GM19372 (cell line): ENCODE results near the gene DSG2.
"Not testable (repeated sequence)": the region's sequence is repeated elsewhere in the genome, so short reads cannot be mapped to it uniquely, and the experiment has no call there.

ENCODE experiments used
- ATAC-seq: cut with Tn5 transposase; IDR thresholded peaks from one replicate; pipeline ENCODE4 v1.9.1; 2021; ENCODE audit warnings: mild to moderate bottlenecking, low read depth, moderate library complexity; ENCODE audit not compliant: unreplicated experiment

DSG2 gene

DNA sequence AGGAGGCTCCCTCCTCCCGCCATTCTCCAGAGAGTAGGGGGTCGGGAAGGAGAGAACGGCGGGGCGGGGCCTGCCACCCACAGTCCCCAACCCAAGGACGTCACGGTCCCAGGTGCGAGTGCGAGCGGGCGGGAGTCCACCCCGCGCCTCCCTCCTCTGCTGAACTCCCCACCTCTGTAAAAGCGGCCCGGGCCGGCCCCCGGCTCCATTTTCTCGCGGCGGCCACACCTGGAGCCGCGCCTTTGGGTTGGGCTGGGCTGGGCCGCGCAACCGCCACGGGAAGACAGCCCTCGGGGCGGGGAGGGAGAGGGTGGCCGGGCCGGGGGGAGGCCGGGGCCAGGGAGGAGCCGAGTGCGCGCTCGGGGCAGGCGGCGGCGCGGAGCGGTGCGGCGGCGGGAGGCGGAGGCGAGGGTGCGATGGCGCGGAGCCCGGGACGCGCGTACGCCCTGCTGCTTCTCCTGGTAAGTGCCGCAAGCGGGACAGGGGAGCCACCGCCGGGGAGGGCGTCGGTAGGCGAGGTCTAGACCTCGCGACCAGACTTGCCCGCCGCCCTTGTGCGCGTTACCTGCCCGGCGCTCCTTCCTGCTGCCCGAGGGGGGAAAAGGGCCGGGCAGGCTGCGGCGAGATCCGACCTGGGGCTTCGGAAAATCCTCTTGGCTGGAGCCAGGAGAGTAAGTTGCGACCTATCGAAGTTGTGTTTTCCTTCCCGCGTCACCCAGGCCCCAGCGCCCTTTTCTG is at the start of gene DSG2:
DSG2 (plus strand) TSS at position 342 of the 738 bp plus-strand sequence; CDS start at position 417, 75 bp downstream.
- peak; percentile 48 for ATAC-seq

DNA sequence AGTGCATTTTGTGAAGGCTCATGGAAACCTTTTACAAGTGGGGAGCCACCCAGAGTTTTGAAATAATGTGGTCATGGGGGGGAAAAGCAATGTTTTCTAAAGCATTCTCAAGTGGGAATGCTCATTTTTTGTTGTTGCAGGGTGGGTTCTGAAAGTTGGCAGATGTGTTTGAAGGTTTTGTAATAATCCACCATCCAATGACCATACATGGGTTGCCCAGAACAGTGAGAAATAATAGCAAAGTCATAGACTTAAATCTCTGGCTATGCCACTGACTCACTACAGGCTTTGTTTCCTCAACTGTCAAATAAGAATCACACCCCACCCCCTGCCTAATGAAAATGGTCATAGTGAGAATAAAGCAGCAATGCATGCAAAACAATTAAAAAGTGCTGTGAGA is 47.6 kb upstream of the DSG2 start:
- ATAC-seq, result no peak

DNA sequence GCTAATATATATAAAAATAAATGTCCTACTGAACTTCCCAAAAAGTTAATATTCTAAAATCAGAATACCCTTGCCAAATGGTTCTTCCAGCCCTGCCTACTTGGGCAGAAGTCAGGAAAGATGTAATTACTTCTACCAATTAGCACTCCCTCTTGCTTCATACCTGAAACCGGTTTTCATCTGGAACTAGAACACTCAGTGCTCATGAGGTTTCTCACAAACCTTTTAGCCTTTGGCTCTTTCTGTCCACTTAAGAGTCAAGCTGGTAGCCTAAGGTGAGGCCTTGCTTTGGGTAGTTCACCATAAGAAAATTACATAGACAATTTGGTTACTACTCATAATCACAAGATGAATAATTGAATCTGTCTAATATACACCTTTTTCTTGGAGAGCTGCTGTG is 46.4 kb upstream of the DSG2 start:
- no peak for ATAC-seq

DNA sequence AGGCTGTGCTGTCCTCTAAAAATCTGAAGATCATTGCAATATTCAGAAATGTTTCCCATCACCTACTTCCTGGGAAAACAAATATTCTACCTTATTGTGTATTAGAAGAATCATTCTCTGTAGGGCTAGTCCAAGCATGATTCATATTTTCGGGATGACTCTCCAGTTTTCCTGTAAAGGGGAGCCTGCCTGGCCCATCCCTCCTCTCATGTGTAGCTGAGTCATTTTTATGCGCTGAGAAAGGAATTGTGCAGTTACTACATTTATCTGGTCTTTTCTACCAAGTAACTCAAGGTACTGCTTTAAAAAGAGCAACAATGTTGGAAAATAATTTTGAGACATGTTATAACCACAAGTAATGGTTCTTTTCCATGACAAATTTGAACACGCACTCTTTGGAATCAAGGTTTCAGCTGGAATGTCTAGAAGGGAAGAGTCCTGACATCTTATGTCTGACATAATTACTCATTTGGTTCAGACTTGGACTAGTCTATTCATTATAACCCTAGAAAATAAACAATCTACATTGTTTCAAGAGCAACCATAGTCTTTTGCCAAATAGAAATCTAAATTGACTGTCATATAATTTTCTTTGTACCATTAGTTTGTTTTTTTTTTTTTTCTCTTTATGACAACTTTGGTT is 43.8 kb upstream of the DSG2 start:
- ATAC-seq, result no peak

DNA sequence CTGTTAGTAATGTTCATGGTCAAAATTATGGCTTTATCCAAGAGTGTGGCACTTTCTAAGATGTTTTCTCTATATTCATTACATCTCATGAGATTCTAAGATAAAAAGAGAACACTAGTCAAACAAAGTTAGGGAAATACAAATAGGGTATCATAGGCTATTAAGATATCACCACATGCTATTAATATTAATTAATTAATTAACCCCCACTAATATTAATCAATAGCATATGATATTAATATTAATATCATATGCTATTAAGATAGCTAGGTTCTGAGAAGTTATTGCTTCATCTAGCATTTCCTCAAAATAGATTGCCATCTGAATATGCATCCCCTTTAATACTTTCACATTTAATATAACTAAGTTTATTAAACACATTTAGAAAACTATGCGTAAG is 28.3 kb upstream of the DSG2 start:
- no peak for ATAC-seq

DNA sequence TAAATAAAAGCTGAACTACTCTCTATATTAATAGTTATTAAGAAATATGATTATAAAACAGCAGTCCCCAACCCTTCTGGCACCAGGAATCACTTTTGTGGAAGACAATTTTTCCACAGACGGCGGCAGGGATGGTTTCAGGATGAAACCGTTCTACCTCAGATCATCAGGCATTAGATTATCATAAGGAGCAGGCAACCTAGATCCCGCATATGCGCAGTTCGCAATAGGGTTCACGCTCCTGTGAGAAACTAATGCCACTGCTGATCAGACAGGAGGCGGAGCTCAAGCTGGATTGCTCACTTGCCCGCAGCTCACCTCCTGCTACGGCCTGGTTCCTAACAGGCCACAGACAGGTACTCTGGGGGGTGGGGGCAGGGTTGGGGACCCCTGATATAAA is 19.3 kb upstream of the DSG2 start:
- ATAC-seq, result no peak

DNA sequence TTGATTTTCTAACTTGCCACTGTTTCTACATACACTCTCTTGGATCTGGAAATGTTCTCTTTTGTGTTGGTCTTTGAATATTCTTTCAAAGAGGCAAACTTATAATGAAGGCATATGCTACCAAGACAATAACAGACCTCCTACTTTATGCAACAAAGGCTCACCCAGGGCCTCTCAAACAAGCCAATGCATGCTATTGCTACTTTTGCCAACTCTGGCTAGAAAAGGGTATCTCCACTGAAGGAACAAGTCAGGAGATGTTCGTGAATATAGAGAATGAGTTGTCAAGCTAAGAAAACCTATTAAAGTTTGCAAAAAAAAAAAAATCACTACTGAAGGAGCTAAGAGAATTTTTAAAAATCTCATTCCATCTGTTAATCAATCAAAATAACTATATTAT is 15.9 kb upstream of the DSG2 start:
- no peak for ATAC-seq

DNA sequence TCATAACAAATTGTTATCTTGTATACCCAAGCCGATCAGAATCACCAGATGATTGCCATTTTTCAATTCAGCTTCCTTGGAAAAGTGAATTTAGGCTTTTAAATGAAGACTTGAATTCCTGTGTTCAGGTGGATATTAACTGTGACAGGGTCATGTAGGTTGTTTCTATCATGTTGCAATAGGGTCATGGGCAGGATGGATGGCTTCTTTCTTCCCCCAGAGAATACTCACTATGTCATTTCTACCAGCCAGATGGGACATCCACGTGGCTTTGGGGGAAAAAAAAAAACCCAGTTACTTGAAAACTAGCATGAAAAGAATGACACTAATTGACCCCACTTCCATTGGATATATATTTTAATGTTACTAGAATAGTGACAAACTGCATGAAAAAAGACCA is 14.6 kb upstream of the DSG2 start:
- ATAC-seq, result no peak

DNA sequence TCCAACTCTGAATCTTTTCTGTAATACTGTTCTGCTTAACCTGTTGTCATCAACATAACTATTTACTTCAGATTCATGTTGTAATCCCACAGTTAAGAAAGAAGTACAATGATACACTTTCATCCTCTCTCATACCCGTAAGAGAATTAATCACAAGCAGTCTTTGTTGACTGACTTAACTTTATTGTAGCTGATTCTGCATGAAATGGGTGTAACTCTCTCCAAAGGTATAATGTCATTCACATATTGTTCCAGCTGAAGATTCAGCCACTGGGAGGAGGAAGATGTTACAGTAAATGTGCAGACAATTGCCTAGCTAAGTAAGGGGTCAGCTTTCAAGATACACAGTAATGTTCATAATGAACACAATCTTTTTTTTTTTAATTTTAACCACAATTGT is 13.5 kb upstream of the DSG2 start:
- no peak for ATAC-seq

DNA sequence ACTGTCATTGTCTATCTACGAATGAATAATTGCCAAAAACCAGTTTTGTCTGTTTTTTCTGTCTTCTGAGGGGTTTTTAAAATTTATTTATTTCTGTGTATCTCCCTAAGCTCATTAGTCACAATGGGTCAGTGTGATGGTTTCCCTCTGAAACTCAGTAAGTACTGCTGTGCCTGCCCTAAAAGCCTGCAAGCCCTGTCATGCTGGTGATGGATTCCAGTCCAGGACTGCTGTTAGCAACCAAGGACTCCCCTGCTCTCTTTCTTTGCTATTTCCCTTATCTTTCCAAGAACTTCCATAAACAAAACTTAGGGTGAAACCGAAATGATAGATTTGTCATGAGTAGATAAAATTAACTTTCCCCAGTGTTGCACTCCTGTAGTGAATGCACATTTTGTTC is 11.8 kb upstream of the DSG2 start:
- ATAC-seq, result no peak

DNA sequence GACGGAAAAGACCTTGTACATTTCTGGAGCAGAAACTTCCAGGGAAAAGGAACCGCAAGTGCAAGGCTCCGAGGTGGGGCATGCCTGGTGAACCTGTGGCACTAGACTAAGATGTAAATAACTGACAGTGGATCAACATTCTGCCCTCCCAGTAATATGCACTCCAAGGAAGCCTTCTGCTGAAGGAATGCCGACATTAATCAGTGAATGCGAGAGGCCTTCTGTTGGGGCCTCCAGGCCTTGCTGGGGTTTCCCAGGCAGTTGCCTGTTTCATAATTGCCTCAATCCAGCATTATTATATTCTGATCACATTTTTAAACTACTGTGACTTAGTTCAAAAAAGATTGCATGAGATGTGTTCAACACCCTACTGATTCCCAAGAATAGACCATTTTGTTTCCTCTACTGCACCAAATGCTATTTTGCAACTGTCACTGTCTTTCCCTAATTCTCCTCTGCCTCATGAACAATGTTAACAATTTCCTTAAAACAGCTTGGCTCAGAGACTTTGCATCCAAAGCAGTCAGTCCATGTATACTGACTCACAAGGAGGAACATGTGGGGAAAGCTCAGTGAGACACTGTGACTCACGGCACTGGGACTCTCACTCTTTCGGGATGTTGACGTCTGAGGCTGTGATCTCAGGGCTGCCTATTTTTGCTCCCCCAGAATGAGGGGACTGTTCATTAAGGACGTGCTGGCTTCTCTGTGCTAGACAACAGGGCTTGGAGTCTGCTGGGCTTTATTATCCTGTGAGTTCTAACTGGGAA is 10.5 kb upstream of the DSG2 start:
- ATAC-seq, result no peak

DNA sequence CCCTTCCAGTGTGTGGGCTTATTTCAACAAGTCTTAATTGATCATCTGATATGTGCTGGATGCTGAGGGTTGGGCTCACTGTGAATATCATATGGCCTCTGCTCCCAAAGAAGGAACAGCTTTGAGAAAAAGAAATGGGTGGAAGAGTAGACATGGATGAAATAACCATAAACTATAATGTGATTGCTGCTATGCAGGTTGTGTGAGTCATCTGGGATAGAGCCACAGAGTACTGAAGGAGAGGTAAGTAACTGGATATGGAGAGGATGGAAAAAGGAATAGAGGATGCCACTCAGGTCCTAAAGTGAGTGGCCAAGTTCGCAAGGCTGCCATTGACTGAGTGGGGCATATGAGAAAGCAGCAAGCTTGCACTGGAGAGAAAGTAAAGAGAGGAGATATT is 8.7 kb upstream of the DSG2 start:
- ATAC-seq, result no peak

DNA sequence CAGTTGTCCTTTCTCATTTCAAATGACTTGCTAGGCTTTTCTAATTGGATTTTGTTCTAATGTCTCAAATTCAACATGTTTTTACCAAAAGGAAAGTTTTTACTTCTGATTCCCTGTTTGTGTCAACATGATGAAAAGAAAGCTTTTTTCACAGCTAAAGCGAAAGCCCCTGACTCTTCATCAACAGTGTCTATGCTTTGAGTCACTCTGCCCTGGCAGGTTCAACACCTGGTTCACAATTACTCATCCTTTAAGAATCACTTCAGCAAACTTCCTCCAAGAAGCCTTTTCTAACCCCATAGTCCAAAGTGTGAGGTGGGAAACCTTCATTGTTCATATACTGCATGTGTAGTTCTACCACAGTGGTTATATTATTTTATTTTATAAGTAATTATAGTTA is 7.6 kb upstream of the DSG2 start:
- ATAC-seq, result no peak

DNA sequence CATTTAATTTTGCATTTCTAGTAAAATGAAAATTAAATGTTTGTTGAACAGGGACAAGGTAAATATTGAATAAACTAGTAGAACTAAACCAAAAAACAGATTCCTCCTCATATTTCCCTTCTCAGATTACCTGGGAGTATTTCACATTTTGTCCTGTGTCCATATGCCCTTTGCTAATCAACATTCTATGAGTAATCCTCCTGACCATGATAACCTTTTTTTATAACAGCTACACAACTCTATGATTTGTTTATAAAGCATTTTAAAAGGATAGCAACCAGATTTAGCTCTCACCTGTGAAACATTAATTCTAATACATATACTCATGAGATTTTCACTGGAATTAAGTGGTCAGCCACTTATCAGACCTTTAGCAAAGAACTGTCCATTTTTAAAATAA is 7.1 kb upstream of the DSG2 start:
- no peak for ATAC-seq

DNA sequence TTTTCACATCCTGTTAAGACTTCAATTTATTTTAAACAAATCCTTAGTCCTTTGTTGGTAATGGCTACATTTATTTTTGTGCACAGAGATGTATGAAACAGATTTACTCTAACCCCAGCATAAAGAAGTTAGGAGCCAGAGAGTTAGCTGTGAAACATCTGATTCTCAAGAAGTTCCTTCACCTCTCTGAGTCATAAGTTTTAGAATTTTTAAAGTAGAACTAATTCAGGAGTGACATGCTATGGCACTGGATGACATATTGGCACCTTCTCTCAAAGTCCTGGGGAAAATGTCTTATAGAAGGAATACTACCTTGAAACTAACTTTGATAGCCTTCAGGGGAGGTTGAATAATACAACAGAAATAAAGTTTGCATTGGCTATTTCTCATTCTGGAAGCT is 6.4 kb upstream of the DSG2 start:
- ATAC-seq, result no peak

DNA sequence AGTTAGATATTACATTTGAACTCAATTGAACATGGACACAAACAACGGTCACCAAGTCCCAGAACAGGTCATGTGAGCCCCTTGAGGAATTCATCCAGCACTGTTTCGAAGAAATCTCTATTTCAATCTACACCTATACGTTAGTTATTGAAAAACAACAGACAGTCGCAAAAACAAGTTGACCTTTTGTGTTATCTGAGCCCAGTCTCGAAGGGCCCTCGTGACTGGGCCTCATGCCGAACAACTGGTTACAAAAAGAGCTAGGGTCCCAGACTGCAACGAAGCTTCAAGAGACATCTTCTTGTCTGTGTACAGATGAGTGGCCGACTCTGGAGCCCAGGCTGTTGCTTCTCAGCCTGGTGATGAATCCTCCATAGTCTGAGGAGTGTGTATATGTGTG is 5.3 kb upstream of the DSG2 start:
- no peak for ATAC-seq

DNA sequence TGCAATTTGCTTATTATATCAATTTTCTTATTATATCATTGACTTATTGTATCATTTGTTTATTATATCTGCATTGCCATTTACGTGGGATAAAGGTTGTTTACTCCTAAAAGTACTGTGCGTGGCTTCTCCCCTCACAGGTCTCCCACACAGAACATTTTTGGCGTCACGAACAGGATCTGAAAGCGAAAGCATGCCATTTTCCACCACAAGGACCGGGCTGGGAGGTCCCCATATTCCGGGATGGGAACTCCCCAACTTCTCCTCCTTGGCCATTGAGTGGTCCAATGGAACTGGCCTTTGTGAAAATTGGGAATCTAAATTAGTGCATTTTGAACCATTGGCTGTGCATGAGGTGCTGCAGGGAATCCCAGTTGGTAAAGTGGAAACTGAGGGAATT is 4.8 kb upstream of the DSG2 start:
- no peak for ATAC-seq

DNA sequence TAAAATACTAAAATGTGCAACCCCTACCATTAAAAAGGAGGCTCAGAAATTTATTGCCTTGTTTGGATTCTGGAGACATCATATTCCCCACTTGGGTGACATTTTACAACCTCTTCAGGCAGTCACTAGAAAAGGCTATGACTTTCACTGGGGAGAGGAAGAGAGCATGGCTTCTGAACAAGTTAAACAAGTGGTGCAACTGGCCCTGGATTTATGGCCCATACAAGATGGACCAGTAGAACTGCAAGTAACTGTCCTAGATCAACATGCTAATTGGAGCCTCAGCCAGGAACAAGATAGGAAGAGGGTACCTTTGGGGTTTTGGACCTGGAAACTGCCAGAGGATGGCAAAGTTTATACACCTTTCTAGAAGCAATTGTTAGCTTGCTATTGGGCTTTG is 4.0 kb upstream of the DSG2 start:
- no peak for ATAC-seq

DNA sequence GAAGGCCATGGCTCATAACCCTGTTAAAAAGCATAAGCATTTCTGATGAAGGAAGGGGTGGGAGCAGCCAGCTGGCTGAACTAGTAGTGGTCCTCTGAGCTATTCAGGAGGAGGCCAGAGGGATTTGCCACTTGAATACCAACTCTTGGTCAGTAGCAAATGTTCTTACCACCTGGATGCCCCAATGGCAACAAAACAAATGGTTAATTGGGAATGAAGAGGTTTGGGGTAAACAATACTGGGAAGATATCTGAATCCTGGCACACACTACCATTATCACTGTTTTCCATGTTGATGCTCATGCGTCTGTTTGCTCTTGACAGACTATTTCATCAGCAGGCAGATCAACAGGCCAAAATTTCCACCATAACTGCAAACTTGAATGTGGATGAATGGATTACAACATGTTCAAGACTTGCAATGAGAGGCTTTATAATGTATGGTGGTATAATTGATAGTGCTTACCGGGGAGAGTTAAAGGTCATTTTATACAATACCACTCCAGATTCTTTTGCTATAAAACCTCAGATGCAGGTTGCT is 3.2 kb upstream of the DSG2 start:
- ATAC-seq, result not testable (repeated sequence)

DNA sequence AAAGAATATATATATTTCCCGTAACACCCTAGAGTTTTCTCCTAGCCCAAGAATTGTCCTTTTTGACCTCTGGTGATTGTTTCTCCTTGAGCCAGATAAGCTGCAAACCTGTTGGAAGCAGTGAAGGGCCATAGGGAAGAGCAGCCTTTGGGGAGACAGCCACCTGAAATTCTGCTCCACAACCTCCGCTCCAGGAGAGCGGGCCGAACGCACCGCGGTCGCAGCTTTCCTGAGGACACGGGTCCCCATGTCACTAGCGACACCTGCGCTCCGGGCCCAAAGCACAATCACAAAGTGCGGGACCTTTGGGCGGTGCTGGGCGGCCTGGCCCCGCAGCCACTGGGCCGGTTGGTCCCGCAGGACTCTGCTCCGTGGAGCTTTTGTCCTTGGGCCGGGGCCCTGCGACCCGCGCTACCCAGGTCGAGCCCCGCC is 557 bp upstream of the DSG2 start:
- ATAC-seq, result no peak
